Upper lobe of right lung (tissue), 1 donor: ENCODE results near the gene ATP2B3. TPM values are rescaled to one million over a fixed set of nuclear protein-coding genes. Genes with fewer than 3 reads are reported as not detected.

ENCODE experiments used
- ATAC-seq: fragments of 200-7000 bp; cut with Tn5 transposase; one replicate; pipeline ENCODE4 v1.9.1; 2020; ENCODE audit warnings: mild to moderate bottlenecking, moderate library complexity
- DNase-seq: peaks from one replicate; pipeline ENCODE4 v3.0.0-alpha.2; 2020
- H3K27ac ChIP-seq: fragments of 200-600 bp; one replicate; pipeline ENCODE4 v1.8.0; 2022
- H3K27me3 ChIP-seq: fragments of 200-600 bp; one replicate; pipeline ENCODE4 v1.8.0; 2022; ENCODE audit warnings: mild to moderate bottlenecking
- H3K36me3 ChIP-seq: fragments of 200-600 bp; one replicate; pipeline ENCODE4 v1.8.0; 2022
- H3K4me1 ChIP-seq: fragments of 200-600 bp; one replicate; pipeline ENCODE4 v1.8.0; 2022
- H3K4me3 ChIP-seq: fragments of 200-600 bp; one replicate; pipeline ENCODE4 v1.8.0; 2022; ENCODE audit warnings: mild to moderate bottlenecking
- H3K9me3 ChIP-seq: fragments of 200-600 bp; one replicate; pipeline ENCODE4 v1.8.0; 2022
- intact Hi-C: fragments of 100-400 bp; cut with DNase I; formaldehyde crosslinking; loops from one replicate; pipeline ENCODE4 v1.11.0; 2022
- total RNA-seq: library from RNA; stranded (reverse); fragmentation: NEBNext Ultra II Directional; extraction: Animal tissue kit (Norgen Biotek cat#: 25700); gene quantifications from one replicate; pipeline ENCODE4 v1.2.1, GENCODE V29; 2021
- TF ChIP-seq, protein P1 (sequence below): fragments of 200-600 bp; IDR thresholded peaks from one replicate; pipeline ENCODE4 v1.8.0; 2022; ENCODE audit warnings: antibody characterized with exemption
- donor health status: DM: no; HTN: yes; CAD: no; lungs with severe emphysema.

Gene ATP2B3
- total RNA-seq, 1 donor from 2014 or later: not detected

DNA sequence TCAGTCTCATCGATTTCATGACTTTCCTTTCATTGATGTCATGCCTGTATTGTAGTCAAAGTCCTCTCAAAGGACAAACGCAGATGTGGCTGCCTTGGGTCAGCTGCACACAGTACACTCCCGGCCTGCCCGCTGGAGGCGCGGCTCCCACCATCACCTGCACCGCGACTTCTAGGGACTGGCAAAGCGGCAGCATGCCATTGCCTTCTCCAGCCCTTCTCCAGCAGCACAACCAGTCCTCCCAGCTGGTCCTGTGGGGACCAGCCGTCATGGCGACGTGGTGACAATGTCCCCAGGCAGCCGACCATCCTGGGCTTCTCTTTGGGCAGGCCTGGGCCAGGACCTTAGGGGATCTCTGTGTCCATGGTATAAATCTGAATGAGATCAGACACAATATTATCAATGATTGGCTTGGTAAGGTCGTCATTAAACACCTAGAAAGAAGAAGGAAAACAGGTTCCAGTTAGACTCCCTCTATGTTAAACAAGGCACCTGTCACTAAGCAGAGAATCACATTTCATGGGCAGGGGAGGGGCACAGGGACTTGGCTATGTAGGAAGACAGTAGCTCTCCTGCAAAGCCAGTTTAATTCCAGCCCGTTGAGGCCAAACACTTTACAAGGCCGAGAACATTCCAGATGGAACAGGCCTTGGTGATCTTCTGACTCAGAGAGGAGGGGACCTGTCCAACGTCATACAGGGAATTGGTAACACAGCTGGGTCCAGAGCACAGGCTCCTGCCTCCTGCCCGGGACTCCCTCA is 70.8 kb downstream of the ATP2B3 start:
- Histone ChIP-seq H3K9me3 (no peaks in the 10 kb centered on the region), H3K36me3 (no peaks in the 10 kb centered on the region), H3K4me1 (no peaks in the 10 kb centered on the region), H3K27me3 (no peaks in the 10 kb centered on the region), H3K27ac (no peak overlapping the region), H3K4me3 (no peak overlapping the region)
- intact Hi-C loops: no loop called here
- DNase-seq: no peak
- ATAC-seq: no peak
- TF ChIP-seq, protein P1, sequence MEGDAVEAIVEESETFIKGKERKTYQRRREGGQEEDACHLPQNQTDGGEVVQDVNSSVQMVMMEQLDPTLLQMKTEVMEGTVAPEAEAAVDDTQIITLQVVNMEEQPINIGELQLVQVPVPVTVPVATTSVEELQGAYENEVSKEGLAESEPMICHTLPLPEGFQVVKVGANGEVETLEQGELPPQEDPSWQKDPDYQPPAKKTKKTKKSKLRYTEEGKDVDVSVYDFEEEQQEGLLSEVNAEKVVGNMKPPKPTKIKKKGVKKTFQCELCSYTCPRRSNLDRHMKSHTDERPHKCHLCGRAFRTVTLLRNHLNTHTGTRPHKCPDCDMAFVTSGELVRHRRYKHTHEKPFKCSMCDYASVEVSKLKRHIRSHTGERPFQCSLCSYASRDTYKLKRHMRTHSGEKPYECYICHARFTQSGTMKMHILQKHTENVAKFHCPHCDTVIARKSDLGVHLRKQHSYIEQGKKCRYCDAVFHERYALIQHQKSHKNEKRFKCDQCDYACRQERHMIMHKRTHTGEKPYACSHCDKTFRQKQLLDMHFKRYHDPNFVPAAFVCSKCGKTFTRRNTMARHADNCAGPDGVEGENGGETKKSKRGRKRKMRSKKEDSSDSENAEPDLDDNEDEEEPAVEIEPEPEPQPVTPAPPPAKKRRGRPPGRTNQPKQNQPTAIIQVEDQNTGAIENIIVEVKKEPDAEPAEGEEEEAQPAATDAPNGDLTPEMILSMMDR: no peak

DNA sequence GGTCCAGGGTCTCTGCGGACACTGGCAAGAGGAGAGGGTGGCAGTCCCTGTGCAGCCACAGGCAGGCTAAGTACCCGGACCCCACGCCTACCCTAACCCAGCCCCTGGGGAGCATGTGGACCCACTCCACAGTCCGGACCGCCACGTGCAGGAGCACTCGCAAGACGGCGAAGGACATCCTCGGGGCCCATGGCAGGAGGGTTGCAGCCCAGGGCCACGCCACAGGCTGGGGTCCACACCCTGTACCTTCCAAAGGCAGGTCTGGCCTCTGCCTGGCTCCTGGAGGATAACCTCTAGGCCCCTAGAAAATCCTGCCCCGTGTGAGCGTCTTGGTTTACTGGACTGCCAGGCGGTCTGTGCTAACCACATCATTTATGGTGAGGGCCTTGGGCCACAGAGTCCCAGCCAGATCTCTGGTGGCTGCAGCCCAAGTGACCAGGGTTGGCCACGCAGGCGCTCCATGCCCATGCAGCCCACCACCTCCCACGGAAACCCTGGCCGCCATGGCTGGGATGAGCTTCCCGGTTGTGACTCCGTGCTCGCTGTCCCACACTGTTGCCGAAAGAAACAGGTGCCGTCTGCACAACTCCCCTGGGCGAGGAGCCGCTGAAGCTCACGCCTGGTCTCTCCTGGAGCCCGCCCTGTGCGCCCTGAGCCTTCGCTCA is 71.5 kb downstream of the ATP2B3 start:
- no peaks in the 10 kb centered on the region for H3K27me3 ChIP-seq
- no peaks in the 10 kb centered on the region for H3K4me1 ChIP-seq
- DNase-seq: no peak
- H3K9me3 ChIP-seq: no peaks in the 10 kb centered on the region
- no peaks in the 10 kb centered on the region for H3K36me3 ChIP-seq
- no peak overlapping the region for H3K27ac ChIP-seq
- no peak for ATAC-seq
- no peak overlapping the region for H3K4me3 ChIP-seq
- TF ChIP-seq, protein P1: no peak
- intact Hi-C loops: no loop called here

DNA sequence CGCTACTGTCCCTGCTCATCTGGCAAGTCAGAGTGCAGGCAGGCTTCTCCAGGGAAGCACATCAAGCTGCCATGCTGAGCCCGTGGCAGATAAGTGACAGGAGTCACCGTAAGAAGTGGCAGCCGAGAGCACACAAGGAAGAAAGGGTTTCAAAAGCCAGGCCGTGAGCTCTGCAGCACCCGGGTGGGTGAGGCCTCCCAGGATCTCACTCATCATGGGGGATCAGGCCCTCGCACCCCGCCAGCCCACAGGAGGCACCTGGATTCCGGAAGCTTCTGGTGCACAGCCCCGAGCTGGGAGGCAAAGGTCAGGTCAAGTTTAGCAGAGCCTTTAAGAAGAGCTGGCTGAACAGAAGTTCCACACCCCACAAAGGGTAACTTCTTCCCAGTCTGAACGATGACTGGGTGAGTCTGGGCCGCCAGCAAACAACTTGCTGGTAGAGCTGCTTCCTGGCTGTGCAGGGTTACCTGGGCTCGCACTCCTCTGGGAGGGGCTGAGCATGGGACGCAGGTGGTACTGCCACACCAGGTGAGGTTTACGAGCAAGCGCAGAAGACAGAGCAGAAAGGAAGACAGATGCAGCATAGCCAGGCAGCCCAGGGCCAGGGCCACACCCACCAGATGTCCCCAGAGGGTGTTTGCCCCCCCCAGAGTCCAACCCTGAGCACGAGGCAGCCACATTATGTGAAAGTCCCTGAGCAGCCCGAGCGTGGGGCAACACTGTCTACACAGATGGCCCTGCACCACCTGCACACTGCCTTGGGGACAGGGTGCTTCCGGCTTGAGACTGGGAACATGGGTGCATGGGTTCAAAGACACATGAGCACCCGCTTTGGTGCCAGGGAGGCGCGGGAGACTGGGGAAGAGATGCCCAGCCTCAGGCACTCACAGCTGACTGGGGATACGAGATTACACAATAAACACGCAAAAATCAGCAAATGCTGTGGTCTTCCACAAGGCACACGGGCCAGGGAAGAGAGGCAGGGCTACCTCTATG is 73.8 kb downstream of the ATP2B3 start:
- no peak overlapping the region for H3K4me3 ChIP-seq
- no peaks in the 10 kb centered on the region for H3K36me3 ChIP-seq
- no peak for ATAC-seq
- no peak for DNase-seq
- no peaks in the 10 kb centered on the region for H3K27me3 ChIP-seq
- TF ChIP-seq, protein P1: no peak
- no peaks in the 10 kb centered on the region for H3K4me1 ChIP-seq
- H3K9me3 ChIP-seq: no peaks in the 10 kb centered on the region
- intact Hi-C loops: no loop called here
- H3K27ac ChIP-seq: no peak overlapping the region

DNA sequence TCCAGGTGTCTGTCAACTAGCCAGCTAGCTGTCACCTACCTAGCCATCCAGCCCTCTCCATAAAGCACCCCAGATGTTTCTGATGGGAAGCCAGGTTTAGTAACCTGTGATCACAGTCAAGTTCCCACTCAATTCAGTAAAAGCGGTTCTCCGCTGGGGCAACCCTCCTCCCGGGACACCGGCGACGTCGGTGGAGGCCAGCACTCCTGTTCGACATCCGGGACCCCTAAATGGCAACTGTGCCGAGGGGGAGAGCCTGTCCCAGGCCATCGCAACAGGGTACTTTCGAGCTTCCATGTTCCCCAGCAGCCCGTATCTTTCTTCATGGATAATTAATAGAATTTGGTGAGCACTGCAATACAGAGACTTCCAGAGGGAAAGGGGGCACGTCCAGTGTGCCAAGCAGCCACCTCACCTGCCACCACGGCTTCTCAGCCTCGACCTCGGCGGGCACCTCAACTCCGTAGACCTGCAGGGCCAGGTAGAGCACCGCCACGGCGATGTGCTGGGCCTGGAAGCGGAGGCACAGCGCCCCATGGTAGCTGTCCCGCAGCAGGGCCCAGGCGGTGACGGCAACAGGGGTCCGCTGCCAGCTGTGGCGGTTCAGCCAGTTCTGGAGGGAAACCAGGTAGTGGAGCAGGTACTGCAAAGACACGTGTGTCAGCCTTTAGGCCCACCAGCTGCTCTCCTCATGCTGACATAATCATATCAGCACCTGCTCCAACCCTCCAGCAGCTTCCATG is 74.8 kb downstream of the ATP2B3 start:
- Histone ChIP-seq H3K4me1 (no peaks in the 10 kb centered on the region), H3K27me3 (no peaks in the 10 kb centered on the region), H3K9me3 (no peaks in the 10 kb centered on the region), H3K36me3 (no peaks in the 10 kb centered on the region), H3K27ac (no peak overlapping the region), H3K4me3 (no peak overlapping the region)
- ATAC-seq (no peak), DNase-seq (no peak)
- intact Hi-C loops: no loop called here
- TF ChIP-seq, protein P1: no peak
